Astrocyte of the spinal cord (primary cell): ENCODE results near the gene TMF1.

ENCODE experiments used
- DNase-seq: peaks from one replicate; pipeline ENCODE4 v3.0.0; 2011; ENCODE audit warnings: low read depth, low spot score
- H3K4me3 ChIP-seq: 2 replicates; pipeline ENCODE4 v1.5.1; 2011; ENCODE audit warnings: low read depth, mild to moderate bottlenecking, low read length, moderate library complexity
- CTCF ChIP-seq: IDR thresholded peaks from 2 replicates; pipeline ENCODE4 v1.5.1; 2012; ENCODE audit warnings: low read depth, mild to moderate bottlenecking, low read length, inconsistent platforms
- in situ Hi-C: cut with HindIII; loops from 2 replicates; pipeline ENCODE4 v1.10.0; 2017; ENCODE audit warnings: low sequenced_read_pairs

The TMF1 gene

GRCh38 chr3:69081583-69082262 lies 29.6 kb upstream of the TMF1 start:
- H3K4me3 ChIP-seq: no peak overlapping the region
- in situ Hi-C loops: no loop called here
- no peak for DNase-seq
- no peak for TF ChIP-seq CTCF

- H3K4me3 ChIP-seq: peak within 1 kb of the TSS; percentile 69
- DNase-seq: peak; percentile 86
- TF ChIP-seq CTCF: no peak
- in situ Hi-C loops: no loop called here
Measured at GRCh38 chr3:69080233-69080920, 28.2 kb upstream of the TMF1 start, which contains the start of gene UBA3. UBA3 (minus strand) TSS chr3:69080365; CDS start chr3:69080353, 12 bp downstream.

DNA sequence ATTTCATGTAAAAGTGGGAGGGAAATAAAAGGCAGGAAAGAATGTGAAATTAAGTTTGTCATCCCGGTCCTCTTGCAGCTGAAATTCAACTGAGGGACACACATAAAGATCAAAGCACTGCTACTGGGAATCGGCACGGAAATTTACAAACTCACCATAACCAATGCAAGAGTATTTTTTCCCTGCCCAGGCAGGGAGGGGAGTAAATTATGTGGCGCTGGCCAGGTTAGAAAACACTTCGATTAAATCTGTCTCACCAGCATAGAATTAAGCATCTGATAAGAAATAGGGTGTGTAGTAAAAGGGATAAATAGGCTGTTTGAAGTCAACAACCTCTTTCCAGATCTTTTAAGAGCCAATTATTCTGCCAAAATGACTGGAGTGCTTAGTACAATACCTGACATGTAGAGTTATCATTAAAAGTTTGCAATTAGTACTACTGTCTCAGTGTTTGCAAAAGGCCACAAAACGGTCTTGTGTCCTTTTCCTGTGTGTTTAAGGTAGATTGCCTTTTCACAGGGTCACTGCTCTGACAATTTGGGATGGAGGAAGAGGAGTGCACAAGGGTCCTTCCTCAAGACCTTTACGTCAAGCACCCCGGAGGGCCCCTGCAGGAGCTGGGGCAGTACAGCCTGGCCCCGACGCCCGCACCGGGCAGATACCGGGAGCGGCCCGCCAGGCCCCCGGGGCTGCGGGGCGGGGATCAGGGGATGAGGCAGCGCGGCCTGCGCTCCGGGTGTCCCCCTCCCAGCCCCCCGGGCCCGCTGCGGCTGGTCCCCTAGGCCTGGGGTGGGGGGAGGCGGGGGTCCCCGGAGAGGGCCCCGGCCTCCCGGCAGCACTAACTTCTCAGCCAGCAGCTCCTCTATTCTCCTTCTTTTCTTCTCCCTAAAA lies 27.4 kb upstream of the TMF1 start:
- no peak for TF ChIP-seq CTCF
- in situ Hi-C loops: no loop called here
- H3K4me3 ChIP-seq: peak overlapping the region; percentile 69
- DNase-seq: no peak

DNA sequence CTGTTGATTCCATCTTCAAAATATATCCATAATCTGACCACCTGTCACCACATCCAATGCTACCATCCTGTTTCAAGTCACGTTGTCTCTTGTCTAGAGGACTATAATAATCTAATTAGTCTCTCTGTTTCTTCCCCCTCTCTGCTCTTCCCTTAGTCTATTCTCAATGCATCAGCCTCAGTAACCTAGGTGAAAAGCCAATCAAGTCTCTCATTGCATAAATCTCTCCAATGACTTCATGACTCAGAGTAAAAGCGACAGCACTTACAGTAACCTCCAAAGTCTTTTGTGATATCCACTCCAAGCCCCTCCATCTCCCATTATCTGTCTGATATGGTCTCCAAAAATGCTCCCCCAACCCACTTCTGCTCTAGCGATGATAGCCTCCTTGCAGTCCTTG lies 20.8 kb upstream of the TMF1 start:
- DNase-seq: no peak
- no peak for TF ChIP-seq CTCF
- in situ Hi-C loops: no loop called here
- no peak overlapping the region for H3K4me3 ChIP-seq

DNA sequence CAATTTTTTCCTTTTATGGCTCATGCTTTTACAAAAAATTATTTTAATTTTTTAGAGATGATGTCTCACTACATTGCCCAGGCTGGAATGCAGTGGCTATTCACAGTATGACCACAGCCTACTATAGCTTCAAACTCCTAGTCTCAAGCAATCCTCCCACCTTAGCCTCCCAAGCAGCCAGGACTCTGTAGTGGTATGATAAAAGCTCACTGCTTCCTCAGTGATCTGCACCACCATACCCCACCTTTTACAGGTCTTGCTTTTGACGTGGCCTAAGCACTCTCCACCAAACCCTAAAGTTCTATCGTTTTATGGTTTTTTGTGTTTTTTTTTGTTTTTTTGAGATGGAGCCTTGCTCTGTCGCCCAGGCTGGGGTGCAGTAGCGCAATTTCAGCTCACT lies 14.0 kb upstream of the TMF1 start:
- TF ChIP-seq CTCF: no peak
- no peak overlapping the region for H3K4me3 ChIP-seq
- DNase-seq: no peak
- in situ Hi-C loops: no loop called here

DNA sequence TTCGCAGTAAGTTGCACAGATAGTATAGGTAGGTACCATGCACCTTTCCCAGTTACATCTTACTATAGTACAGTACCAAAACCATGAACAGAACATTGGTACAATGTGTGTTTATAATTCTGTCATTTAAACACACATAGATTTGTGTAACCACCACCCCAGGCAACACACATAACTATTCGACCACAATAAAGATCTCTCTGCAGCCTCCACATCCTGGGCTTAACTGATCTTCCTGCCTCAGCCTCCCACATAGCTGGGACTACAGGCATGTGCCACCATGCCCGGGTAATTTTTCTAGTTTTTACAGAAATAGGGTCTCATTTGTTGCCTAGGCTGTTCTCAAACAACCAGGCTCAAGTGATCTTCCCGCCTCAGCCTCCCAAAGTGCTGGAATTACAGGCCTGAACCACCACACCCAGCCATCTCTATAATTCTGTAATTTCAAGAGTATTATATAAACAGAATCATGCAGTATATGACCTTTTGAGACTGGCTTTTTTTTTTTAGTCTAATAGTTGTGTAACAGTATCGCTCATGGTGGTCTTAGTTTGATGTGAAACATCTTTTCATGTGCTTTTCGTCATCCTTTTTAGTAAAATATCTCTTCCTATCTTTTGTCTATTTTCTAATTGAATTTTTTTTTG lies 13.3 kb upstream of the TMF1 start:
- no peak for TF ChIP-seq CTCF
- no peak for DNase-seq
- no peak overlapping the region for H3K4me3 ChIP-seq
- in situ Hi-C loops: no loop called here
